ENCODE measurements around the gene ST7.

DNA sequence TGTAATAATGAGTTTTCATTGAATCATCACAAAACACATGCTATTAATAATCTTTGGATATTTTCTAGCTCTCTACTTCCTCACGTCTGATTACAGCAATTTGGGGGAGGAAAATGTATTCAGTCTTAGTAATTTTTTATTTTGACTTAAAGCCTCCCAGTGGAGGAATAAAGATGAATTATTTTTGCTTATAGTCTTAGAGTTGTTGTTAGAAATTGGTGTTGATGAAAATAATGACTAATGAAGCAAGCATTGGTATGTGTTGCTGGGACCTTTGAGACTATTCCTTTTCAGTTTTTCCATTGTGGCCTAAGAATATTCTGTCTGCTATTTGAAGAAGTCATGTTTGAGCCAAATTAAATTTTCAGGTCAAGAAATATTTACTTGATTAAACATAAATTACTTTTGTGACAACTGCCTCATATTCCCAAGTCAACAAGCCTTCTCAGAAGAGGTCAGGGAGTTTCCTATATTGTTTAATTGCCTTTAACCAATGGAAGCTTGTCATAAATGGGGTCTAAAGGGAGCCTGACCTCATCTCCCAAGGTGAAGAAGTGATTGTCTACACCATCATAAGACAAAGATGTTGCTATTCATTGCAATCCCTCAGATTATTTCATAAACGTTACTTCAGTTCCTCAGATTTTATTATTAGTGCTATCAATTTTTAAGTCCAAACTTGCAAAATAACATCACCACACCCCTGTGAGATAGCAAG lies 90.0 kb downstream of the ST7 start:
- TF ChIP-seq ZNF114 (CRISPR knock-in tag; IDR thresholded peaks at IDR 0.05): no peak
- no peak for TF ChIP-seq EZH2phosphoT487 (IDR thresholded peaks at IDR 0.05; ENCODE audit: unreplicated experiment)
- no peak for TF ChIP-seq CTCF (conservative IDR thresholded peaks at IDR 0.05; ENCODE audit: low read depth in 2 of 2)
- TF ChIP-seq CREB1 (CRISPR knock-in tag; IDR thresholded peaks at IDR 0.05; ENCODE audit: low read depth): no peak
